HepG2 (cell line): ENCODE data around the gene COPZ2. TPM values are rescaled to one million over a fixed set of nuclear protein-coding genes. Genes with fewer than 3 reads are reported as not detected.
A peak's percentile ranks its signal among the peaks of the same experiment; 100 is the strongest.

Source experiments
- ATAC-seq: fragments of 200-7000 bp; cut with Tn5 transposase; 3 replicates; pipeline ENCODE4 v1.9.1; 2020; ENCODE audit warnings: mild to moderate bottlenecking, moderate library complexity
- BruUV-seq: library from RNA; stranded (reverse); fragments of 400-500 nt; replicated peaks from 2 replicates; lab custom pipeline; 2021; lab: Mats Ljungman, UMichigan
- CTCF ChIA-PET: fragments of 300-600 bp; formaldehyde crosslinking; extraction: SDS; loops from one replicate; lab custom pipeline; 2021; ENCODE audit warnings: low total read pairs, inconsistent platforms, low intra/inter-chr PET ratio; lab: Yijun Ruan, JAX
- POLR2A ChIA-PET: fragments of 350-600 bp; sonication (Branson Sonifier 250); formaldehyde crosslinking; loops from one replicate; lab custom pipeline; 2020; ENCODE audit warnings: antibody characterized with exemption, inconsistent platforms; lab: Yijun Ruan, JAX
- DNase-seq: peaks from one replicate; pipeline ENCODE4 v3.0.0-alpha.2; 2015; ENCODE audit warnings: low spot score
- FAIRE-seq: peaks from 3 replicates; lab custom pipeline; 2011; peaks lifted over from hg19 to GRCh38; lab: Jason Lieb, UNC
- H2AFZ ChIP-seq: one replicate; pipeline ENCODE4 v1.6.1; 2011; ENCODE audit warnings: low read length, inconsistent platforms
- H3K27ac ChIP-seq: fragments of 300-600 bp; 3 replicates; pipeline ENCODE4 v1.8.0; 2011; ENCODE audit warnings: mixed run types, mild to moderate bottlenecking, mixed read lengths, low read length, inconsistent platforms; ENCODE audit not compliant: insufficient read depth; ENCODE audit errors: extremely low read length
- H3K27me3 ChIP-seq, 2 experiments: fragments of 200-600 bp in 1 of 2; 2 replicates in 1 of 2; 3 replicates in 1 of 2; pipeline versions ENCODE4 v1.6.0 to v1.8.0; 2011; ENCODE audit warnings: low read length in 2 of 2, mild to moderate bottlenecking in 2 of 2, moderate library complexity in 2 of 2, inconsistent platforms in 1 of 2; ENCODE audit not compliant: insufficient read depth in 2 of 2, control insufficient read depth in 1 of 2
- H3K36me3 ChIP-seq, 2 experiments: fragments of 200-600 bp in 1 of 2; replicated peaks in 1 of 2; 2 replicates in 1 of 2; 3 replicates in 1 of 2; pipeline versions ENCODE4 v1.5.1 to v1.8.0; 2011; ENCODE audit warnings: low read length in 2 of 2, inconsistent platforms in 1 of 2; ENCODE audit not compliant: insufficient read depth in 2 of 2, control insufficient read depth in 1 of 2
- H3K4me1 ChIP-seq: 2 replicates; pipeline ENCODE4 v1.5.1; 2012; ENCODE audit warnings: low read length, inconsistent platforms; ENCODE audit not compliant: insufficient read depth
- H3K4me2 ChIP-seq: 2 replicates; pipeline ENCODE4 v1.6.0; 2011; ENCODE audit warnings: low read depth, low read length, inconsistent platforms
- H3K4me3 ChIP-seq, 3 experiments: fragments of 200-600 bp in 1 of 3; sonication (generic), shearing (Covaris generic) in 1 of 3; replicated peaks in 1 of 3; 2 replicates each; pipeline ENCODE4 v1.5.1; 2011 to 2016; ENCODE audit warnings: low read length in 3 of 3, inconsistent platforms in 2 of 3, low read depth in 2 of 3, mild to moderate bottlenecking in 2 of 3, control low read depth in 1 of 3, mixed read lengths in 1 of 3; ENCODE audit not compliant: insufficient read depth in 1 of 3
- H3K79me2 ChIP-seq: one replicate; pipeline ENCODE4 v1.6.1; 2011; ENCODE audit warnings: low read length, inconsistent platforms; ENCODE audit not compliant: insufficient read depth
- H3K9ac ChIP-seq: 2 replicates; pipeline ENCODE4 v1.6.0; 2011; ENCODE audit warnings: mild to moderate bottlenecking, low read depth, low read length, inconsistent platforms; ENCODE audit not compliant: insufficient read depth
- H3K9me3 ChIP-seq: 2 replicates; pipeline ENCODE4 v1.5.1; 2012; ENCODE audit warnings: mild to moderate bottlenecking, low read length
- H4K20me1 ChIP-seq: 2 replicates; pipeline ENCODE4 v1.6.0; 2011; ENCODE audit warnings: inconsistent platforms, mild to moderate bottlenecking, low read length, moderate library complexity; ENCODE audit not compliant: insufficient read depth
- ATF7-NPFF ChIP-seq: sonication (generic); formaldehyde crosslinking; IDR thresholded peaks from 2 replicates; pipeline ENCODE4 v1.8.1; 2023; ENCODE audit warnings: mild to moderate bottlenecking, low read depth, missing genetic modification reagents, moderate library complexity
- ATRX ChIP-seq: sonication (generic); formaldehyde crosslinking; IDR thresholded peaks from 2 replicates; pipeline ENCODE4 v1.4.0; 2020; ENCODE audit warnings: missing genetic modification reagents, borderline replicate concordance
- MXD3 ChIP-seq: IDR thresholded peaks from 2 replicates; pipeline ENCODE4 v1.6.1; 2016; ENCODE audit warnings: mild to moderate bottlenecking, missing biosample characterization, missing genetic modification reagents
- NRL ChIP-seq: sonication (generic); formaldehyde crosslinking; IDR thresholded peaks from 2 replicates; pipeline ENCODE4 v1.5.0; 2020; ENCODE audit warnings: missing genetic modification reagents, mild to moderate bottlenecking, moderate library complexity, borderline replicate concordance
- PAF1 ChIP-seq: IDR thresholded peaks from 2 replicates; pipeline ENCODE4 v1.6.1; 2016; ENCODE audit warnings: missing genetic modification reagents, missing compliant biosample characterization
- POLR2A ChIP-seq, 2 experiments: IDR thresholded peaks; 2 replicates each; pipeline ENCODE4 v1.6.1; 2011; ENCODE audit warnings: low read depth in 2 of 2, low read length in 2 of 2, mild to moderate bottlenecking in 1 of 2, moderate library complexity in 1 of 2; ENCODE audit not compliant: insufficient read depth in 1 of 2
- WIZ ChIP-seq: sonication (generic); formaldehyde crosslinking; IDR thresholded peaks from 2 replicates; pipeline ENCODE4 v1.5.1; 2020; ENCODE audit warnings: mild to moderate bottlenecking, missing genetic modification reagents
- ZC3H13 ChIP-seq: sonication (generic); formaldehyde crosslinking; IDR thresholded peaks from 2 replicates; pipeline ENCODE4 v1.8.1; 2023; ENCODE audit warnings: mild to moderate bottlenecking, missing genetic modification reagents, moderate library complexity
- ZMYM4 ChIP-seq: sonication (generic); formaldehyde crosslinking; IDR thresholded peaks from 2 replicates; pipeline ENCODE4 v1.8.1; 2023; ENCODE audit warnings: mild to moderate bottlenecking, missing genetic modification reagents
- ZNF280B ChIP-seq: sonication (generic); formaldehyde crosslinking; IDR thresholded peaks from 2 replicates; pipeline ENCODE4 v1.5.0; 2020; ENCODE audit warnings: missing genetic modification reagents, mild to moderate bottlenecking, borderline replicate concordance
- ZNF296 ChIP-seq: sonication (generic); formaldehyde crosslinking; conservative IDR thresholded peaks from 2 replicates; pipeline ENCODE4 v1.5.0; 2020; ENCODE audit warnings: mild to moderate bottlenecking, missing genetic modification reagents
- ZNF770 ChIP-seq: sonication (generic); formaldehyde crosslinking; IDR thresholded peaks from 2 replicates; pipeline ENCODE4 v1.5.0; 2020; ENCODE audit warnings: mild to moderate bottlenecking, missing genetic modification reagents
- ZNF782 ChIP-seq: sonication (generic); formaldehyde crosslinking; IDR thresholded peaks from 2 replicates; pipeline ENCODE4 v1.4.0; 2020; ENCODE audit warnings: missing genetic modification reagents, mild to moderate bottlenecking, borderline replicate concordance
- ZNF891 ChIP-seq: sonication (generic); formaldehyde crosslinking; IDR thresholded peaks from 2 replicates; pipeline ENCODE4 v1.5.0; 2020; ENCODE audit warnings: mild to moderate bottlenecking, missing genetic modification reagents
- WGBS: methylation state at CpG from one replicate; pipeline ENCODE4 v1.1.6; 2017; ENCODE audit warnings: low lambda C conversion rate; 5-methylcytosine and 5-hydroxymethylcytosine counted together
- in situ Hi-C: cut with HindIII; loops from 2 replicates; pipeline ENCODE4 v1.10.0; 2017; ENCODE audit warnings: low pct_unique_long_range_greater_than_20kb; ENCODE audit not compliant: extremely low pct_ligation_motif_present
- intact Hi-C: fragments of 100-400 bp; cut with micrococcal nuclease; formaldehyde crosslinking; loops from one replicate; pipeline ENCODE4 v1.10.0; 2022; ENCODE audit not compliant: unreplicated experiment
- polyA plus RNA-seq, 8 experiments: library from polyadenylated mRNA; depleted of rRNA in 3 of 8; stranded (reverse) in 7 of 8; unstranded in 1 of 8; fragments of >200 nt; fragmentation: Illumina TruSeq in 4 of 8; extraction: Trizol in 4 of 8; gene quantifications; 2 replicates each; pipeline versions ENCODE4 v1.2.1 to v1.2.3, GENCODE V29; 2011 to 2016; ENCODE audit warnings: low read depth in 4 of 8, missing spikeins in 1 of 8, mixed read lengths in 1 of 8; ENCODE audit not compliant: insufficient read depth in 1 of 8
- total RNA-seq, 5 experiments: library from RNA; depleted of rRNA; stranded (reverse); fragments of >200 nt; fragmentation: Illumina TruSeq; extraction: Trizol; gene quantifications; 2 replicates each; pipeline ENCODE4 v1.2.3, GENCODE V29; 2016; ENCODE audit warnings: low read depth in 1 of 5
- TF ChIP-seq, protein P1 (sequence below): sonication (generic); formaldehyde crosslinking; IDR thresholded peaks from 2 replicates; pipeline ENCODE4 v1.5.1; 2020; ENCODE audit warnings: mild to moderate bottlenecking, missing genetic modification reagents, moderate library complexity
- TF ChIP-seq, protein P2 (sequence below): sonication (generic); formaldehyde crosslinking; IDR thresholded peaks from 2 replicates; pipeline ENCODE4 v1.8.1; 2023; ENCODE audit warnings: missing genetic modification reagents, mild to moderate bottlenecking, borderline replicate concordance

The COPZ2 gene
- total and polyA plus RNA-seq, 2 of the 13 experiments (the other 11 are each of a cell fraction or from before 2014, with no cell fraction given), result 0.61 to 1.5 TPM

GRCh38 chr17:48051283-48051682, 13.7 kb upstream of the COPZ2 start:
- H3K4me3 ChIP-seq, result peak overlapping the region in 2 of 3 experiments; percentile 19 to 53; a peak in 4 of 6 replicates
- DNase-seq (no peak), FAIRE-seq (no peak), ATAC-seq (no peak)
- peak overlapping the region; percentile 83 for H3K27ac ChIP-seq
- no TSS peak for BruUV-seq
- in situ Hi-C loops, result no loop called here
- no peaks in the 10 kb centered on the region for H3K9me3 ChIP-seq
- 86% methylated on average over 10 of the region's 10 CpGs for WGBS
- H3K4me2 ChIP-seq, result peak overlapping the region; percentile 93
- H4K20me1 ChIP-seq, result peaks cover 45% of the 10 kb centered on the region
- no peak overlapping the region for H2AFZ ChIP-seq
- H3K4me1 ChIP-seq, result peaks cover 75% of the 10 kb centered on the region
- CTCF ChIA-PET, result interaction anchor here (1.1 kb wide), 1 partner anchor 23 kb away, joined by 3 read pairs; no protein-coding TSS in a partner anchor
- peaks cover 19 to 56% of the 10 kb centered on the region in 2 experiments for H3K36me3 ChIP-seq
- intact Hi-C loops, result no loop called here
- no peaks in the 10 kb centered on the region; a peak in 1 of 5 replicates for H3K27me3 ChIP-seq
- POLR2A ChIA-PET, result no interaction called here
- peaks cover 53% of the 10 kb centered on the region for H3K79me2 ChIP-seq
- H3K9ac ChIP-seq, result peak overlapping the region; percentile 71
- TF ChIP-seq MXD3 (CRISPR knock-in tag), result no peak
- no peak for TF ChIP-seq ZNF770
- peak; percentile 46; the same call in 1 of the 2 replicates for TF ChIP-seq ZNF280B (CRISPR knock-in tag)
- no peak for TF ChIP-seq PAF1 (CRISPR knock-in tag)
- TF ChIP-seq NRL, result 0 out of 2 replicates have a peak, but pooled peaks have one; percentile 27
- TF ChIP-seq ZNF782 (CRISPR knock-in tag), result no peak
- TF ChIP-seq WIZ, result no peak
- no peak for TF ChIP-seq ATRX (CRISPR knock-in tag)
- TF ChIP-seq POLR2A (IDR thresholded peaks at IDR 0.05; ENCODE audit: insufficient read depth in 1 of 2, low read depth in 2 of 2, low read length in 2 of 2), result no peak
- TF ChIP-seq ZC3H13 (CRISPR knock-in tag), result no peak
- TF ChIP-seq, protein P1, sequence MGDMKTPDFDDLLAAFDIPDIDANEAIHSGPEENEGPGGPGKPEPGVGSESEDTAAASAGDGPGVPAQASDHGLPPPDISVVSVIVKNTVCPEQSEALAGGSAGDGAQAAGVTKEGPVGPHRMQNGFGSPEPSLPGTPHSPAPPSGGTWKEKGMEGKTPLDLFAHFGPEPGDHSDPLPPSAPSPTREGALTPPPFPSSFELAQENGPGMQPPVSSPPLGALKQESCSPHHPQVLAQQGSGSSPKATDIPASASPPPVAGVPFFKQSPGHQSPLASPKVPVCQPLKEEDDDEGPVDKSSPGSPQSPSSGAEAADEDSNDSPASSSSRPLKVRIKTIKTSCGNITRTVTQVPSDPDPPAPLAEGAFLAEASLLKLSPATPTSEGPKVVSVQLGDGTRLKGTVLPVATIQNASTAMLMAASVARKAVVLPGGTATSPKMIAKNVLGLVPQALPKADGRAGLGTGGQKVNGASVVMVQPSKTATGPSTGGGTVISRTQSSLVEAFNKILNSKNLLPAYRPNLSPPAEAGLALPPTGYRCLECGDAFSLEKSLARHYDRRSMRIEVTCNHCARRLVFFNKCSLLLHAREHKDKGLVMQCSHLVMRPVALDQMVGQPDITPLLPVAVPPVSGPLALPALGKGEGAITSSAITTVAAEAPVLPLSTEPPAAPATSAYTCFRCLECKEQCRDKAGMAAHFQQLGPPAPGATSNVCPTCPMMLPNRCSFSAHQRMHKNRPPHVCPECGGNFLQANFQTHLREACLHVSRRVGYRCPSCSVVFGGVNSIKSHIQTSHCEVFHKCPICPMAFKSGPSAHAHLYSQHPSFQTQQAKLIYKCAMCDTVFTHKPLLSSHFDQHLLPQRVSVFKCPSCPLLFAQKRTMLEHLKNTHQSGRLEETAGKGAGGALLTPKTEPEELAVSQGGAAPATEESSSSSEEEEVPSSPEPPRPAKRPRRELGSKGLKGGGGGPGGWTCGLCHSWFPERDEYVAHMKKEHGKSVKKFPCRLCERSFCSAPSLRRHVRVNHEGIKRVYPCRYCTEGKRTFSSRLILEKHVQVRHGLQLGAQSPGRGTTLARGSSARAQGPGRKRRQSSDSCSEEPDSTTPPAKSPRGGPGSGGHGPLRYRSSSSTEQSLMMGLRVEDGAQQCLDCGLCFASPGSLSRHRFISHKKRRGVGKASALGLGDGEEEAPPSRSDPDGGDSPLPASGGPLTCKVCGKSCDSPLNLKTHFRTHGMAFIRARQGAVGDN (CRISPR knock-in tag), result peak; percentile 51
- no peak for TF ChIP-seq ZNF891 (CRISPR knock-in tag)
- no peak; the same call in 1 of the 2 replicates for TF ChIP-seq ATF7-NPFF (CRISPR knock-in tag)
- 0 out of 2 replicates have a peak, but pooled peaks have one; percentile 2 for TF ChIP-seq ZMYM4
- TF ChIP-seq, protein P2, sequence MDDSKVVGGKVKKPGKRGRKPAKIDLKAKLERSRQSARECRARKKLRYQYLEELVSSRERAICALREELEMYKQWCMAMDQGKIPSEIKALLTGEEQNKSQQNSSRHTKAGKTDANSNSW (CRISPR knock-in tag), result no peak
- no peak for TF ChIP-seq ZNF296 (CRISPR knock-in tag)
